GM10248 (cell line): ENCODE data around the gene MRPL38.

Experiments used
- CTCF ChIA-PET: fragments of 300-600 bp; sonication (Branson Sonifier 250); formaldehyde crosslinking; extraction: SDS; loops from one replicate; lab custom pipeline; 2021; ENCODE audit warnings: antibody characterized with exemption; lab: Yijun Ruan, JAX
- POLR2A ChIA-PET: fragments of 350-650 bp; sonication (Branson Sonifier 250); formaldehyde crosslinking; extraction: SDS; loops from one replicate; lab custom pipeline; 2020; ENCODE audit warnings: antibody characterized with exemption; lab: Yijun Ruan, JAX
- DNase-seq: peaks from one replicate; pipeline ENCODE4 v3.0.0; 2012; ENCODE audit errors: extremely low spot score
- CTCF ChIP-seq: IDR thresholded peaks from 2 replicates; pipeline ENCODE4 v1.5.1; 2012; ENCODE audit warnings: mild to moderate bottlenecking, low read depth; ENCODE audit errors: extremely low read depth, missing control alignments, control extremely low read depth

MRPL38 gene

DNA sequence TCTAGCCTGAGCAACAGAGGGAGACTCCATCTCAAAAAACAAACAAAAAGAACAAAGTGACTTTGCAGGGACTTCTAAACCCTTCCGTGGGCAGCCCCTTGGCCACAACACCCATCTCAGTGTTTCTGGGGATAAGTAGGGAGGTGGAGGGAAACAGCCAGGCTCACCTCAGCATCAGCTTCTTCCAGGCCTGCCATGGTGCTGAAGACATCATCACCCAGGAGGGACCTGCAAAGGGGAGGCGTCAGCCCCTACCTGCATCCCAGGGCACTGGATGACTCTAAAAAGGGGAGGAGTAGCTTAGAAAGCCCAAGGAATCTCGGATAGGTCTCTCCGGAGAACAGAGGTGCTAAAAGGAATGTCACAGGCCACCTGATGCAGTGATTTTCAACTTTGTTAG is 26.4 kb upstream of the MRPL38 start:
- no peak for DNase-seq
- no peak for TF ChIP-seq CTCF
- ChIA-PET POLR2A (no interaction called here), CTCF (interaction anchor here (1.4 to 6.2 kb wide), 2 partner anchors 25 to 83 kb away, joined by 4 to 28 read pairs; partner anchors contain the start of gene MRPL38)

GRCh38 chr17:75927286-75927922 is 22.7 kb upstream of the MRPL38 start:
- CTCF ChIA-PET: interaction anchor here (0.9 to 6.2 kb wide), 15 partner anchors 9 to 87 kb away, joined by 3 to 28 read pairs (median 4); partner anchors contain the start of genes ACOX1, CDK3, FBF1 and MRPL38
- peak; percentile 24 for TF ChIP-seq CTCF
- peak; percentile 65 for DNase-seq
- POLR2A ChIA-PET: no interaction called here

DNA sequence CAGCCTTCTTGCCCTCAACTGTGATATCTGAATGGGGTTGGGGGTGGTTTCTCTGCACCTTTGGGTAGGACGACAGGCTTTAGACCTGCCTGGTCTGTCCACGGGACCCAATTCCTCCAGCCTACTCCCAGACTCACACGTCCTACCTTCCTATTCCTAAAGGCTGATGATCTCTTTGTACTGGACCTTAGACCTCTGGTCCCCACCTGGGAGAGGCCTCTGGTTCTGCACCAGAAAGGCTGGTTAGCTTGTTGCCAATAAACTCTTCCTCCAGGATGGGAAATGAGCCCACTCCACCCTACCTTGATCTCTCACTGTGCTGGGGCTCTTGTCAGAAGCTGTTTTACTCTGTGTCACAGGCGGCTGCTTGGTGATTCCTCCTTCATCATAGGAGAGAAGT is 21.8 kb upstream of the MRPL38 start:
- ChIA-PET CTCF (interaction anchor here (1.5 to 6.2 kb wide), 6 partner anchors 10 to 79 kb away, joined by 3 to 28 read pairs (median 10); partner anchors contain the start of gene MRPL38), POLR2A (interaction anchor here (0.5 kb wide), 1 partner anchor 120 kb away, joined by 4 read pairs; no protein-coding TSS in a partner anchor)
- no peak for TF ChIP-seq CTCF
- no peak for DNase-seq

- no peak for TF ChIP-seq CTCF
- CTCF ChIA-PET: interaction anchor here (0.7 to 6.2 kb wide), 8 partner anchors 9 to 88 kb away, joined by 3 to 28 read pairs (median 4); partner anchors contain the start of genes FBF1 and MRPL38
- POLR2A ChIA-PET: interaction anchor here (0.5 kb wide), 1 partner anchor 120 kb away, joined by 4 read pairs; no protein-coding TSS in a partner anchor
Observed at GRCh38 chr17:75925912-75926311, 21.2 kb upstream of the MRPL38 start.

GRCh38 chr17:75925103-75925502 is 20.4 kb upstream of the MRPL38 start:
- ChIA-PET POLR2A (no interaction called here), CTCF (interaction anchor here (0.6 to 6.2 kb wide), 9 partner anchors 8 to 89 kb away, joined by 3 to 28 read pairs (median 3); partner anchors contain the start of gene MRPL38)
- no peak for TF ChIP-seq CTCF
- DNase-seq: no peak

More at GRCh38 chr17:75925912-75926311, 21.2 kb upstream of the MRPL38 start:
- DNase-seq: no peak

GRCh38 chr17:75922963-75923874 is 18.5 kb upstream of the MRPL38 start:
- TF ChIP-seq CTCF: no peak
- ChIA-PET CTCF (interaction anchor here (0.8 to 1.5 kb wide), 3 partner anchors 18 to 27 kb away, joined by 3 to 4 read pairs (median 3); partner anchors contain the start of gene FBF1), POLR2A (no interaction called here)
- DNase-seq: no peak
